Measurements from ENCODE around the gene CHRNA4. TPM values are rescaled to one million over a fixed set of nuclear protein-coding genes. Genes with fewer than 3 reads are reported as not detected.

CHRNA4 gene
- total and polyA plus RNA-seq, 12 donors, result 0.06 to 0.57 (median 0.26) TPM; not detected in 5

DNA sequence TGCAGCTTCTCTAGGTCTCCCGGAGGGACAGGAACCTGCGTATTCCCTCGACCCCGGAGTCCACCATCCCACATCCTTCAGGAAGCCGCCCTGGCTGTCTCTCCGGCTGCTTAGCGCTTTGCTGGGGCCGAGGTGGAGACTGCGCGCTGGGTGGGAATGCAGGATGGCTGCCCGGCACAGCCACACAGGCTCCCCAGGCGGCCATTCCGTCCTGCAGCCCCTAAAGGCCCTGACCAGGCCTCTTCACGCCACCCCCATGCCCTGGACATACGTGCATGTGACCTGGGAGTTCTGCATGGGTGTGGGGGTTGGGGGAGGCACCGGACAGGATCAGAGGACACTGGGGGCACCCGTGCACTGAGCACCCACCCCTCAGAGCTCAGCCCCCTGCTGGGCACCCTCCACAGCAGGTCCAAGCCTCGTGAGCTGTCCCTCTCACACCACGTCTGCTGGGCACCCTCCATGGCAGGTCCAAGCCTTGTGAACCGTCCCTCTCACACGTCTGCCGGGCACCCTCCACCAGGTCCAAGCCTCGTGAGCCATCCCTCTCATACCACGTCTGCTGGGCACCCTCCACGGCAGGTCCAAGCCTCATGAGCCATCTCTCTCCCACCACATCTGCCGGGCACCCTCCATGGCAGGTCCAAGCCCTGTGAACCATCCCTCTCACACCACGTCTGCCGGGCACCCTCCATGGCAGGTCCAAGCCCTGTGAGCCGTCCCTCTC lies 40.4 kb upstream of the CHRNA4 start:
- no peaks in the 10 kb centered on the region for H3K27me3 ChIP-seq
- H3K4me3 ChIP-seq, result no peak overlapping the region
- H3K9me3 ChIP-seq (replicated peaks in 1 of 3), result no peaks in the 10 kb centered on the region
- H3K36me3 ChIP-seq (replicated peaks in 1 of 2), result no peaks in the 10 kb centered on the region
- WGBS, 4 donors, result 66 to 78% (median 68%) methylated on average over 14 to 29 of the region's 29 CpGs
- TF ChIP-seq POLR2A (IDR thresholded peaks at IDR 0.05), result no peak
- TF ChIP-seq, protein P1, sequence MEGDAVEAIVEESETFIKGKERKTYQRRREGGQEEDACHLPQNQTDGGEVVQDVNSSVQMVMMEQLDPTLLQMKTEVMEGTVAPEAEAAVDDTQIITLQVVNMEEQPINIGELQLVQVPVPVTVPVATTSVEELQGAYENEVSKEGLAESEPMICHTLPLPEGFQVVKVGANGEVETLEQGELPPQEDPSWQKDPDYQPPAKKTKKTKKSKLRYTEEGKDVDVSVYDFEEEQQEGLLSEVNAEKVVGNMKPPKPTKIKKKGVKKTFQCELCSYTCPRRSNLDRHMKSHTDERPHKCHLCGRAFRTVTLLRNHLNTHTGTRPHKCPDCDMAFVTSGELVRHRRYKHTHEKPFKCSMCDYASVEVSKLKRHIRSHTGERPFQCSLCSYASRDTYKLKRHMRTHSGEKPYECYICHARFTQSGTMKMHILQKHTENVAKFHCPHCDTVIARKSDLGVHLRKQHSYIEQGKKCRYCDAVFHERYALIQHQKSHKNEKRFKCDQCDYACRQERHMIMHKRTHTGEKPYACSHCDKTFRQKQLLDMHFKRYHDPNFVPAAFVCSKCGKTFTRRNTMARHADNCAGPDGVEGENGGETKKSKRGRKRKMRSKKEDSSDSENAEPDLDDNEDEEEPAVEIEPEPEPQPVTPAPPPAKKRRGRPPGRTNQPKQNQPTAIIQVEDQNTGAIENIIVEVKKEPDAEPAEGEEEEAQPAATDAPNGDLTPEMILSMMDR (IDR thresholded peaks at IDR 0.05), result no peak
- intact Hi-C loops (cut with DNase I), result no loop called here
- no peak overlapping the region for H3K27ac ChIP-seq
- DNase-seq, result no peak
- H3K4me1 ChIP-seq (replicated peaks in 1 of 2), result no peaks in the 10 kb centered on the region

DNA sequence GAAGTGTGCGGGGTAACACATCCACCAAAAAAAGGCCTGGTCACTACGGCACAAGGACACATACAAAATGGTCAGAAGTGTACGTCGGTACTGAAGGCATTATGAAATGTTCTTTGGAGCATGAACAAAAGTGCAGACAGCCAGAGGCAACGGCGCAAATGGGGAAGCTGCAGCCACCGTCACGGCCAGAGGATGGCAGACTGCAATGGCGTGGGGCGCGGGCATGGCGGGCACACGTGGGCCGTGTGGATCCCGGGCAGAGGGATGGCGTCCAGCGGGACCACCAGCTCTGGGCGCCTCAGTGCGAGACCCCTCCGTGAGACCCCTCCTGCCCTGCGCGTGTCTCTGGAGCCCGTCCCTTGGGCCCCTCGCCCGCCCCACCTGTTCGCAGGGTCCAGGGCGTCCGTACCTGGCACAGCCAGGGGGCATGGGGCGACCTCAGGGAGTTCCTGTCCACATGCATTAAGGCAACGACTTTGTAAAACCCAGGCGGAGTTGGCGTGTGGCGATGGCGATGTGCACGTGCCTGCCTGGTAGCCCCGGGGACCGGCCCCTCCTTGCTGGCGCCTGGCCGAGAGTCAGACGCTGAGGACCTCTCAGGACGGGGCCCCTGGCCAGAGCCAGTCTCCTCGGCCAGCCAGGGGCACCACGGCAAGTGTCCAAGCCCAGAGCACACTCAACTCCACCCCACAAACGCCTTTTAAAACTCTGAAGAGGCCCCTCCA lies 39.5 kb upstream of the CHRNA4 start:
- H3K4me3 ChIP-seq, result no peak overlapping the region
- no peak for DNase-seq
- H3K9me3 ChIP-seq (replicated peaks in 1 of 3), result no peaks in the 10 kb centered on the region
- WGBS, 4 donors, result 76 to 79% (median 78%) methylated on average over 26 to 44 of the region's 44 CpGs
- H3K27ac ChIP-seq, result no peak overlapping the region
- H3K36me3 ChIP-seq (replicated peaks in 1 of 2), result no peaks in the 10 kb centered on the region
- no peaks in the 10 kb centered on the region for H3K4me1 ChIP-seq (replicated peaks in 1 of 2)
- TF ChIP-seq, protein P1 (IDR thresholded peaks at IDR 0.05), result no peak
- TF ChIP-seq POLR2A (IDR thresholded peaks at IDR 0.05), result no peak
- H3K27me3 ChIP-seq, result no peaks in the 10 kb centered on the region
- intact Hi-C loops (cut with DNase I), result no loop called here

DNA sequence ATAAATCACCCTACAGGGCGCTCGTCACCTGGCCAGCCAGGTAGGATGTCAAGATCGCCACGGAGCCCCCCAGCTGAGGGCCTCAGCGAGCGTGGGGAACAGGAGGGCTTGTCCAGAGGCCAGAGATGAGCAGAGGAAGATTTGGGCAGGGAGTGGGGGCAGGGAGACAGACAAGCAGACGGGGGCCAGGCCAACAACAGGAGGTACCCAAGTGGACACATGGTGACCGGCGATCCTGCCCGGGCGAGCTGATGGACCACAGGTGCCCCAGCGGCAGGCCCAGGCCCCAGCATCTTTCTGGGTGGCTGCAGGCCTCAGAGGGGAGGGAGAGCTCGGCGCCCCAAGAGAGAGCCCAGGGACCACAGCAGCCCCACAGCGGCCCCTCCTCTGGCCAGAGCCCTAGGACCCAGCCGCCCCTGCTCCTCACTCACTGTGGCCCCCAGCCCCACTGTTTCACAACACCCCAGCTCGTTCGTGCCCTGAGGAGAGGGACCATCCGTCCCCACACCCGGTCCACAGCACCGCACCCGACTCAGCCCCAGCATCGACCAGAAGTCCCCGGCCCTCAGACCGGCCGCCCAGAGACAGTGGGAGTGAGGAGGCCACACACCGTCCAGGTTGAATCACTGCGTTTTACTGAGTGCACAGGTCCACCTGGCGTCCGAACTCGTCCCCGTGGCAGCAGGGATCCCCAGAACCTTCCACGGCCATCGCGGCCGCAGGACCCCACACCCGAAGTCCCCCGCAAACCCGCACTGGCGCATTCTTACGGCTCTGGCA lies 38.6 kb upstream of the CHRNA4 start:
- intact Hi-C loops (cut with DNase I), result no loop called here
- Histone ChIP-seq H3K4me3 (no peak overlapping the region), H3K36me3 (replicated peaks in 1 of 2) (no peaks in the 10 kb centered on the region), H3K27me3 (no peaks in the 10 kb centered on the region), H3K9me3 (replicated peaks in 1 of 3) (no peaks in the 10 kb centered on the region), H3K27ac (no peak overlapping the region), H3K4me1 (replicated peaks in 1 of 2) (no peaks in the 10 kb centered on the region)
- TF ChIP-seq, protein P1 (IDR thresholded peaks at IDR 0.05), result no peak
- TF ChIP-seq POLR2A (IDR thresholded peaks at IDR 0.05), result no peak
- WGBS, 4 donors, result 71 to 90% (median 84%) methylated on average over 24 to 41 of the region's 41 CpGs
- DNase-seq, result no peak
